IPS DF 4.7 (cell line): ENCODE data around the gene HOATZ.

Experiments used
- DNase-seq: peaks from one replicate; pipeline ENCODE4 v3.0.0-alpha.2; 2013; ENCODE audit warnings: low spot score; ENCODE audit errors: extremely low read depth

HOATZ gene

GRCh38 chr11:111575740-111576139, 61.2 kb downstream of the HOATZ start:
- DNase-seq: no peak

DNA sequence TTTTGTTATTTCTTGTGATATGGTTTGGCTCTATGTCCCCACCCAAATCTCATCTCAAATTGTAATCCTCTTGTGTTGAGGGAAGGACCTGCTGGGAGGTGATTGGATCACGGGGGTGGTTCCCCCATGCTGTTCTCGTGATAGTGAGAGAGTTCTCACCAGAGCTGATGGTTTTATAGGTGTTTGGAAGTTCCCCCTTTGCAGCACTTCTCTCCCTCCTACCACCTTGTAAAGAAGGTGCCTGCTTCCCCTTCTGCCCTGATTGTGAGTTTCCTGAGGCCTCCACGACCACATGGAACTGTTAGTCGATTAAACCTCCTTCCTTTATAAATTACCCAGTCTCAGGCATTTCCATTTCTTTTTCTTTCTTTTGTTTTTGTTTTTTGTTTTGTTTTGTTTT, 63.2 kb downstream of the HOATZ start:
- no peak for DNase-seq

GRCh38 chr11:111581341-111581740, 66.8 kb downstream of the HOATZ start:
- no peak for DNase-seq

- DNase-seq: no peak
These were observed 67.6 kb downstream of the HOATZ start for GRCh38 chr11:111582163-111582562.

GRCh38 chr11:111582881-111583280, 68.3 kb downstream of the HOATZ start:
- DNase-seq: no peak

DNA sequence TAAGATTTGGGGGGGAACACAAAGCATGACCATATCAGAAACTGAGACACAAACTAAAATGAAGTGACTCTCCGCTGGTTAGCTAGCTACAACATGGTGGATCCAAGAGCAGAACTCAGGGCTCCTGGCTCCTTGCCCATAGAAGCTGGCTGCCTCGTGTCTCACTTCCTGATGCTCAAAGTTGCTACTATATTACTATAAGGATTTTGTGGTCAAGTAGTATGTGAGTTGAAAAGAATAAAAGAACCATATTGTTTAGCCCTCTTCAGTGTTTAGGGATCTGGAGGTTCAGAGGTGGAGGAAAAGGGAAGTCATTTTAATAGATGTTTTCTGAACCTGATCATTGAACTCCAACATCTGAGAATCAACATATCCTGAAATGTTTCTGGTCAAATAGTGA, 70.8 kb downstream of the HOATZ start:
- no peak for DNase-seq

- no peak for DNase-seq
These were observed 71.8 kb downstream of the HOATZ start for GRCh38 chr11:111586388-111586831.
